Uterus (tissue), 2 donors: ENCODE results near the gene THEMIS2.

Source experiments
- CTCF ChIP-seq, 4 experiments: fragments of 200-600 bp in 2 of 4; fragments of 450-650 bp in 2 of 4; sonication (generic) in 2 of 4; IDR thresholded peaks; one replicate each; pipeline ENCODE4 v1.5.1; 2016 to 2019; ENCODE audit warnings: antibody characterized with exemption in 4 of 4, mild to moderate bottlenecking in 2 of 4, moderate library complexity in 1 of 4
- POLR2A ChIP-seq, 2 donors: fragments of 450-650 bp; IDR thresholded peaks; one replicate each; pipeline ENCODE4 v1.6.1; 2016; ENCODE audit warnings: antibody characterized with exemption in 2 of 2, mild to moderate bottlenecking in 1 of 2, moderate library complexity in 1 of 2

GRCh38 chr1:27869719-27870085 lies 2.6 kb upstream of the THEMIS2 start:
- TF ChIP-seq CTCF (IDR thresholded peaks at IDR 0.05) (no peak), POLR2A (IDR thresholded peaks at IDR 0.05) (no peak)
